Measurements from ENCODE around the gene LETM1.
"Not testable (repeated sequence)": the region's sequence is repeated elsewhere in the genome, so short reads cannot be mapped to it uniquely, and the experiment has no call there.

LETM1 gene

DNA sequence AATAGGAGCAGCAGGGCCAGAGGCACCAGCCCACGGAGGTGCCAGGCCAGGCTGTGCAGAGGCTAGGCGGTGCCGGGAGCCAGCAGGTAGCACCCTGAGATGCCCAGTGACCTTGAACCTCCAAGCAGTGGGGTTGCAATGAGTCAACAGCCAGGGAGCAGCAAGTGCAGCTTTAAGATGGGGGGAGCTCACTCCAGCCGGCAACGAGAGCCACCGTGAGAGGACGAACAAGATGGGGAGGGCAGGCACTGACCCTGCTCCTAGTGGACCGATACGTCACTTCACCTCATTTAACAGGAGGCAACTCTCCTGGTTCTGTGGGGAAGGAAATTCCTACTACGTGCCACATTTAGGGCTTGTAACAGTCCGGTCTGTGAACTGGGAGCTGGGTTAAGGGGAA, 4.8 kb downstream of the LETM1 start:
- DNase-seq = no peak

DNA sequence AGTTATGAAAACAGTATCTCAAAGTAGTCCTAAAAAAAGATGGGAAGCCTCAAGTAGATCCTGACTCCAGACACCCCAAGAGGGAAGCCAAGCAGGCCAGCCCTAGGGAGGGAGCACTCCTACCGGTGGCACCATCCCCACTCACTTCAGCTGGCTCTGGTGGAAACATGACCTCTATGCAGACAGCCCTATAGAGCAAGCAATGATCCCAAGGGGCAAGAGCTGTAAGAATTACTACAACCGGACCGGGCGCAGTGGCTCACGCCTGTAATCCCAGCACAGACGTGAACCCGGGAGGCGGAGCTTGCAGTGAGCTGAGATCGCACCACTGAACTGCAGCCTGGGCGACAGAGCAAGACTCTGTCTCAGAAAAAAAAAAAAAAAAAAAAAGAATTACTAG, 5.7 kb downstream of the LETM1 start:
- DNase-seq = no peak

DNA sequence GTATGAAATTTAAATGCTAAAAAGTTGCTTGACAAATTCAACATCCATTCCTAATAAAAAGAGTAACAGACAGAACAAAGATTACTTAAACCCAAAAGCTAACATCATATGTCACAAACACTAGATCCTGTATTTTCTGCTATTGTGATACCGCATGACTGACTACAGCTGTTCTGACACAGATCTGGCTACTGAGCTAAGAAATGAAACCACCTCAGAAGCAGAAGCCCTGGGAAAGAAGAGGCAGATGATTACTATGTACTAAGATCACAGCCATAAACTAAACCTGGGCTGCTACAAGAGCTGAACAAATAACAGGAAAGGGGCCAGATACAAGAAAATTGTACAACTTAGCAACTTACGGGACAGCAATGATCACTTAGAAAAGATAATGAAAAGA, 9.4 kb downstream of the LETM1 start:
- DNase-seq = no peak

DNA sequence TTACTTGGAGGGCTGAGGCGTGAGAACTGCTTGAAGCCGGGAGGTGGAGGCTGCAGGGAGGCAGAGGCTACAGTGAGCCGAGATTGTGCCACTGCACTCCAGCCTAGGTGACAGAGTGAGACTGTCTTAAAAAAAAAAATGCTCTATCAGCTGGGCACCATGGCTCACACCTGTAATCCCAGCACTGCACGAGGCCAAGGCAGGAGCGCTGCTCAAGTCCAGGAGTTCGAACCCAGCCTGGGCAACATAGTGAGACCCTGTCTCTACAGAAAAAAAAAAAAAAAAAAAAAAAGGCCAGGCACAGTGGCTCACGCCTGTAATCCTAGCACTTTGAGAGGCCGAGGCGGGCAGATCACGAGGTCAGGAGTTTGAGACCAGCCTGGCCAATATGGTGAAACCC, 11.3 kb downstream of the LETM1 start:
- not testable (repeated sequence) for DNase-seq

DNA sequence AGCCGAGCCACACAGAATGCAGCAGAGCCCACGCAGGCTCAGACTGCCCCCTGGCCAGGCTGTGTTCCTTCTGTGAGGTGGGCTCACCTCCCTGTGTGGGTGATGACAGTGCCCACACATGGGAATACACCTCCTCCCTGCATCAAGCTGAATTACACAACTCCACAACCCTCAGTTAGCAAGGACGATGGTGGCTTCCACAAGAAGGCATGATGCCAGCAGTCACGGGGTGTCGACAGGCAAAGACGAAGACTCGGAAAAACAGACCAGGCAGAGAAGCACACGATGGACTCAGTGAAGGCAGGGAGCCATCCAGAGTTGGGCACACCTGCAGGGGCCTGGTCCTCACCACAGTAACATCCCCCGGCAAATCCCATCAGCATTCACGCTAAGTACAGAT, 12.1 kb downstream of the LETM1 start:
- DNase-seq = no peak

DNA sequence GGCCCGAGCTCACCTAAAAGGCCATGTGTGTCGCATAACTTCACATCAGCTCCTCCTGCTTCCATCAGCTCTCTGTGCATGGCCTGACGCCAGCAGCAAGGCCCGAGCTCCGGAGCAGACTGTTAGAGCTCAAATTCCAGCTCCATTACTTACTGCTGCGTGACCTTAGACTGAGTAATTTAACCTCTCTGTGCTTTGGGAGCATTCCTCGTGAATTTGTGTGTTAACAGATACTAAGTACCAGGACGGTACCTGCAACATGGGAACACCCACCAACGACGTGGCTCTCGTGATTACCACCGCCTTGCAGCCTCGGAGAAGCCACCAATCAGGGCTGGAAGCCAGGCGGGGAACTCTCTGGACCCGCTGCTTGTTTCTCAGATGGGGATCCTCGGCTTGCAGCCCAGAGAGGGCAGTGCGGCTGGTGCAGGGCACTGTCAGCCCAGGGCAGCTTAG, 12.9 kb downstream of the LETM1 start:
- no peak for DNase-seq

DNA sequence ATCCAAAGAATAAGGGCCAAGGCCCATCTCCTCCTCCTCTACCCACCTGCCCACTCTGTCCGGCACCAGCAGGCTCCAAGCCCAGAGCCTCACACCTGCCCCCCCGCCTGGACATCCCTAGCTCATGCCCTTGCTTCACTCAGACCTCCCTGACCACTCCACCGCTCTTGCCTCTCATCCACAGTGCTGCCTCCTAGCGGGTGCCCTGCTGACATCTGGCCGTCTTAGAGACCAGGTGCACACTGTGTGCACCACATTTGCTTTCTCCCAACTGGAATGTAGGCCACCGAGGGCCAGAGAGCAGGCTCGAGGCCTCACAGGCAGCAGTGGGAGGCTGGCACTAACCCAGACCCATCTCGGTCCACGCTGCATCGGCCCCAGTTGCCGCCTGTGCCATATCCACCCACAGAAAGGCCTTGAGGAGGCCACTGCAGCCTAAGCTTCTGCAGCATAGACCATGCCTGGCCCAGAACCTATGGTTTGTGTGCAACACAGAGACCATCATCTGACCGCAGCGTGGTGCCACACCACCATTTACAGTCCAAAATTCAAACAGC, 13.5 kb downstream of the LETM1 start:
- no peak for DNase-seq

DNA sequence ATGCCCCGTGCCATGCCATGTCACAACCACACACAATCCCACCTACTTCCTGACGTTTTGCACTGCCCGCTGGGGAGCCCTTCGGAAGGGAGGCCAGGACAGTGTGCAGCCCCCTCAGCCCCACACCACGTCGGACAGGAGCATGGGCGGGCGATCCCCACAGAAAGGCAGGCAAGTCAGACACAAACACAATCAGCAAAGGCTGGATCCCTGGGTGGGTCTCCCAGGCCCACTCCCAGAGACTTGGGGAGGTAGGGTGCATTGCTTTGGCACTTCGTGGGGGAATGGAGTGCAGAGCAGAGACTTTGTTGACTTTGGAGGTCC, 14.1 kb downstream of the LETM1 start:
- DNase-seq = no peak

DNA sequence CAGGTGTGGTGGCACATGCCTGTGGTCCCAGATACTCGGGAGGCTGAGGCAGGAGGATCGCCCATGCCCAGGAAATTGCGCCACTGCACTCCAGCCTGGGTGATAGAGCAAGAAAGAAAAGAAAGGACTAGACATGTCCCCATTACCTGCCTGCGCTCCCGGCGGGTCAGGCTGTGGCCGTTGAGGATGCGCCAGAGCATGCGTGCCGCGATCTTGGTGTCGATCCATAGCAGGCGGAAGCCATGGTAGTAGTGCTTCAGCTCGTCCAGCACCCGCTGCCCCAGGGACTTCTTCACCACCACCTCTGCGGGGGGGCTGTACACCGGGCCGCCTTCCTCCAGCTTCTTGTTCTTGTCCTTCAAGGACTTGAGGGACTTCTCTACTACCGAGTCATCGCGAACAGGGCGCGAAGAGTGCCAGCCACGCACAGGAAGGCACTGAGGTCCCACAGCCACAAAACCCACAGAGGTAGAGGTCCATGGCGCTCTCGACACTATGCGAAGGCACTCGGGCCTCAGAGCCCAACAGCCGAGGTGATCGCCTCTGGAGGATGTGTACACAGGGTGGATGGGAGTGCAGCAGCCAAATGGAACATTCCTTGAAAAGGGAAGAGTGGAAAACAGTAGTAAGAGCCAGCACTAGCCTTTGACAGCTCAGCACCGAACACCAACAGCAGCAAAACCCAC, 14.6 kb downstream of the LETM1 start:
- DNase-seq = no peak

DNA sequence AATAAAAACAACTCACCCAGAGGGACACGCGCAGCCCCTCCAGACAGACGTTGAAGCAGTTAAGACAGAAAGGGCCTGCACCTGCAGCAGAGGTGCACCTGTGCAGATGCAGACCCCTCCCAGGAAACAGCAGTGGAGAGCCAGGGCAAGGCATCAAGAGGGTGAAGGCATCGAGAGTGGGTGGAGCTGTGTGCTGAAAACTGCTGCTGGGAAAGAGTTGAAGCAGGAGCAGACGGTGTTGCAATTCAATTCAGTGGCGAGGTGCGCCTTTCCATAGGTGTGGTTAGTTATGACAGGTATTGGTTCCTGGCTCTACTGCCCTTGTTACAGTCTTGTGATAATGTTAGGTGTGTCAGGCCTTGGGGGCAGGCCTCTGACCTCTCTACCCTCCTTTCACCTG, 16.7 kb downstream of the LETM1 start:
- DNase-seq = no peak

DNA sequence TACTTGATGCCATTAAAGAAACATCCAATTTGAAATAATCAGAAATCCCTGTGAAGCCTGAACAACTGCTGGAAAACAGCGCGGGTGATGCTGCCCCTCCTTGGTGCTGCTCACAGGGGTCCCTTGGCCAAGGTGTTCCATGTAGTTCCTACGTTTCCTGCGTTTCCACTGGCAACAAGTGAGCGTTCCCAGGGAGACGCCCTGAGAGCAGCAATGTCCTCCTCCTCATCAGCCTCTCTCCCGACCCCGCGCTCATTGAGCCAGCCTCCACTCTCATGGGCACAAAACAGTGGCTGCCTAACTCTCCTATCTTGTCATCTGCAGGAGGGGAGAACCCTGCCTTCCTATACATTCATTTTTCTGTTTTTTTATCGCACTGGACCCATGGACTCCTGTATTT, 18.9 kb downstream of the LETM1 start:
- no peak for DNase-seq

DNA sequence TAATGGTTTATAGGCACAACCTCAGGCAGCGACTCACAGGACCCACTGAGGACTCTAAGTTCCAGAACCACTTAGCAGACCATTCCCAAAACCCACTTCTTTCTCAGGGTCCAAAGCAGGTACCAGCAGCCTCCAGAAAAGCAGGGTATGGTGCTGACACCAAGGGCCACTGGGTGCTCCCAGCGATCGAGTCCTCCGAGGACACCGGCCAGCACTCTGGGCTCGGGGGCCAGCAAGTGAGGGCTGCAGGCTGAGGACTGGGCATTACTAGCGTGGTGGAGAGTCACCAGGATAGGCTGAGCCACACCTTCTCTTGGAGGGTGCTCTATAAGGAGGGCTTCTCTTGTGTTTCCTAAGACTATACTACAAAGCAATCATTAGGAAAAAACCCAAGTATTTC, 19.3 kb downstream of the LETM1 start:
- DNase-seq = no peak

DNA sequence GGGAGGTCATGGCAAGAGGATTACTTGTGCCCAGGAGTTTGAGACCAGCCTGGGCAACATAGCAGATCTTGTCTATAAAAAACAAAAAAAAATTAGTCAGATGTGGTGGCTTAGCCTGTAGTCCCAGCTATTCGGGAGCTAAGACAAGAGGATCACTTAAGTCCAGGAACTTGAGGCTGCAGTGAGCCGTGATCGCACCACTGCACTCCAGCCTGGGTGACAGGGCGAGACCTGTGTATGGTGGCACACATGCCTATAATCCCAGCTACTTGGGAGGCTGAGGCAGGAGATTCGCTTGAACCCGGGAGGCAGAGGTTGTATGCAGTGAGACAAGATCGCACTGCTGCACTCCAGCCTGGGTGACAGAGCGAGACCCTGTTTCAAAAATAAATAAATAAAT, 20.1 kb downstream of the LETM1 start:
- DNase-seq = not testable (repeated sequence)

DNA sequence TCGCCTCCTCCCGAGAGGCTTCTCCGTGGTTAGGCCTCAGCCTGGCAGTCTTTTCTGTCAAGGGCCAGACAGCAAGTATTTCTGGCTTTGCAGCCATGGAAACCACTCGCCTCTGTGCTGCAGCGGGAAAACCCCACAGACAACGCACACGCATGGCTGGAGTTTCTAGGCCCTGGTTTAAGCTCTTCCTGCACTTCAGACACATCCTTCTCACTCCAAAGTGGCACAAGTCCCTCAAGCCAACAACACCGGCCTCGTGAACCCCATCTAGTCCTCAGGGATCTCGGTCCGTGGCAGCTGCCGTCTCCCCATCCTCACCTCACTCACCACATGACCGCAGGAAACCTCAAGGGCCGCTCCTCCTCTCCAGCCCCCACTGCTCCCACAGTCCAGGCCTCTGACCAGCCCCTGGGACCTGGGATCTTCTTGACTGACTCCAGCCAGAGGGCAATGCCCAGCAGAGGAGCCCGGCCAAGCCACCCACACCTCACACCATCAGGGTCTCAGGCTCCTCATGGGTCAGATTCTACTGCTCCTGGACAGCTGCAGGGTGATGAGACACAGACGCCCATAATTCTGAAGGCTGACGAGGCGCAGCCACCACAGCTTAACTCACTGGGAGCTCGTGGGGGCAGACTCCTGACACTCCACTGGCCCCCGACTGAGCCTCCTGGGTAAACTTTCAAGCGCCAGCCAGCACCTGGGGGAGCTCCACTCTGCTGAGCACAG, 21.7 kb downstream of the LETM1 start:
- DNase-seq = no peak

DNA sequence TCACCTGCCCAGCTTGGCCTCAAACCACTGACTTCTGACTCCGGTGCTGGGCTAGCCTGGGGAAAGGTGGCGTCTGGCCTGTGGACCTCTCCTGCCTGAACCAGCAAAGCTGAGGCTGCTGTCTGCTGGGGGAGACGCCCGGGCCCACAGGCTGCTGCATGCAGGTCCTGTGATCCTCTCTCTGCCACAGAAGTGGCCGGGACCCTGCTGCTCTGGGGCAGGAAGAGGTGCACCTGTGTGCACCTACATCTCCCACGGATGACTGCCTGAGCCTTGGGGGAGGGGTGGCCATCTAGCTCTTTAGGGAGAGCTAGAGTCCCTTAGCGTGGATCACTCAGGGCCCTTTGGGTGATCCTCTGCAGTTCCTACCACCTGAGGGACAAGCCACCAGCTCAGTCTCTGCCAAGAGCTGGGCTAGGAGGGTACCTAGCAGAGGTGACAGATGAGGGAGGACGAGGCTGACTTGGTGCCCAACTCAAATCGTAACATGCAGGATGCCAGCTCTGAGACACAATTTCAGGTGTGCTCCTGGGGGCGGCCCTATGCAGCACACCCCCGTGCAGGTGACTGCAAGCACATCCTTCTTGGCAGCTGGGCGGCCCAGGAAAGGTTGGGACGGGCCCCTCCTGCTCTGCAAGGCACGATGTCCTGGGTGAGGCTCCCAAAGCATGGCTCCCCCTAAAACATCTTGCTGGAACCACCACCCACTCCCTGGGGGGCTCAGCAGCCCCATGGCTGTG, 22.5 kb downstream of the LETM1 start:
- DNase-seq = no peak

DNA sequence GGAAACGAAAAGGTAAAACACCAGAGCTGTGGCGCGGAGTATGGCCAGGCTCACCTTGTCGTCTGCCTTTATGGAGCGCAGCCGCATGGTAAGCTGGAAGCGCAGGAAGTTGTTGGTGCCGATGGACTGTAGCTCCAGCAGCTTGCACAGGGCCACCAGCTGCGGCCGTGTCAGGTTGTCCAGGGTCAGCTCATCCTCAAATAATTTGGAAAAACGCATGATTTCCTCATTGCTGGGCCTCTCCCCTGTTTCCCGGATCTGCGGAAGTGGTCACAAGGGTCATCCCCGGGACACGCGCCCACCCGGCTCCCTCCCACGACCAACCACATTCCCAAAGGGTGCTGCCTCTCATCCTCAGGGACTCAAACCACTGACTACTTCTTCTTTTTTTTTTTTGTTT, 23.3 kb downstream of the LETM1 start:
- DNase-seq = no peak

DNA sequence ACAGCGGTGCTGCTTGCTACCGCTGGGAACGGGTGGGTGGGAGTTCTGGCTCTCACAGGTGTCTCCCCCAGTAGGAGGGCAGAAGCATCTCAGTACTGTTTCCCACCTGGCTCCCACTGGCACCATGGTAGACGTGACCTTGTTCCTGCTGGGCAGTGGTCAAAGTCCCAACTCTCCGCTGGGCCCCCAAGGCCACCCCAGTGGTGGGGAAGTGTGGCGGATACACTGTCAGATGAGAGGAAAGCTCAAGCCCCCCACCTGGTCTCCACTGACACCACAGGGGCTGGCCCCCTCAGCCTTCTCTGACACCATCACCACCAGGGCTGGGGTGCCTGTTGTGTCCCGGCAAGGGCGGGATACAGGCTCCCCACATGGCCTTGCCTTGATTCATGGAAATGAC, 24.6 kb downstream of the LETM1 start:
- DNase-seq = no peak

DNA sequence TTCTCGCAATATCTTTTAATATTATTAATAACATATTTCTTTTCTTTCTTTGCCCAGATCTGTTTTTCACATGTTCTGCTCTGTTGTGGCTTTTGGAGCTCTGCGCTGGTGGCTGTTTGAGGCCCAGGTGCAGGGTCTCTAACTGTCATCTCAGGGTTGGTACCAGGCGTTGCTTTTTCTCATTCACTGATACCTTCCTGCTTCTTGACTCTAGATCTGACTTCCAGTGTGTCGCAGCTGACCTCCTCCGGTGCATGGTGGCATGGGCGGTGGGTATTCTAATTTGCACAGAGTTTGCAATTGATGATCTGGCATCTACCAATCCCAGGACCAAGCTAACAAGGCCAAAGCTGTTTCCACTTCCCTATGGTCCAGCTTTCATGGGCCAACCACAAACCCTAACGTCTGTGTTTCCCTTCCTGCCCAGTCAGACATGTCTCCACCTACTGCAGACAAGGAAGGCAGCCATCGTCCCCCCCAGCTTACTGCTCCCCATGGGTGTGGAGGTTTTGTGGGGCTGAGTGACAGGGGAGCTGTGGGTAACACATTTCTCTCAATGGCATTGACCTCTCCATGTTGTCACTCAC, 25.2 kb downstream of the LETM1 start:
- no peak for DNase-seq

DNA sequence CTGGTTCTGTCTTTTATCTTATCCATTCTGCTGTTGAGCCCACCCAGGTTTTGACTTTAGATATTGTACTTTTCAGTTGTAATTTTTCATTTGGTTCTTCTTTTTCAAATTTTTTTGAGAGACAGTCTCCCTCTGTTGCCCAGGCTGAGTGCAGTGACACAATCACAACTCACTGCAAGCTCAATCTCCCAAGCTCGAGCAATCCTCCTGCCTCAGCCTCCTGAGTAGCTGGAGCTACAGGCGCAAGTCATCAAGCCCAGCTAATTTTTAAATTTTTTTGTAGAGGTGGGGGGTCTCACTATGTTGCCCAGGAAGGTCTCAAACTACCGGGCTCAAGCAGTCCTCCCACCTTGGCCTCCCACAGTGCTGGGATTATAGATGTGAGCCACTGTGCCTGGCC, 25.7 kb downstream of the LETM1 start:
- no peak for DNase-seq

DNA sequence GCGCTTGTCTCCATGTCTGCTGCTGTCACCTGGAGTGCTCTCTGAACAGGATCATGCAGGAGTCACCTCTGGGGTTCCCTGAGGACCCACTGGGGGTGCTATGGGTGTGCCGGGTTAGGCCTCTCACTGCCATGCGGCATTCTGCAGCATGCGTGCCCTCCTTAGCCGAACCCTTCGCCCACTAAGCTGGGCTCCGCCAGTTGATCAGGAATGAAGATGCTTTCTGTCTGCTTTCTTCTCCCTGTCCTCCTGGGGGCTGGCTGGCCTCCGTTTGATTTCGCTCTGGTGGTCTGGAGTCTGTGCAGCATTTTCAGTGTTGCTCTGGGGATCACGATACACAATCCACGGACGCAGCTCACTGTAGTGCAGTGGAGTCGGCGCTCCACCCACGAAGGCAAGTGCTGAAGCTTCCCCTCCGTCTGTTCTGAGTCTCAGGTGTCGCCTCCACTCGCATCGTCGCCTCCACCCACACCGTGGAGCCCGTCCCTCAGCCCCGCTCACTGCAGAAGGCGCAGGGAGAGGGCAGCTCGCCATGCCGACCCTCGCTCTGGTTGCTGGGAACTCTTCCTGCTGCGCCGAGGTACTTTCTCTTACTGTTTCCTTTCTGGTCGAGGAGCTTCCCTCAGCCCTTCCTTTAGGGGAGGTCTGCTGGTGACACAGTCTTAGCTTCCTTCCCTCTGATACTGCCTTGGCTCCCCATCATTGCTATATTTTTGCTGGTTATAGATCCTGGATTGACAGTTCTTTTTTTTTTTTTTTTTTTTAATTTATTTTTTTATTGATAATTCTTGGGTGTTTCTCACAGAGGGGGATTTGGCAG, 29.2 kb downstream of the LETM1 start:
- DNase-seq = no peak

DNA sequence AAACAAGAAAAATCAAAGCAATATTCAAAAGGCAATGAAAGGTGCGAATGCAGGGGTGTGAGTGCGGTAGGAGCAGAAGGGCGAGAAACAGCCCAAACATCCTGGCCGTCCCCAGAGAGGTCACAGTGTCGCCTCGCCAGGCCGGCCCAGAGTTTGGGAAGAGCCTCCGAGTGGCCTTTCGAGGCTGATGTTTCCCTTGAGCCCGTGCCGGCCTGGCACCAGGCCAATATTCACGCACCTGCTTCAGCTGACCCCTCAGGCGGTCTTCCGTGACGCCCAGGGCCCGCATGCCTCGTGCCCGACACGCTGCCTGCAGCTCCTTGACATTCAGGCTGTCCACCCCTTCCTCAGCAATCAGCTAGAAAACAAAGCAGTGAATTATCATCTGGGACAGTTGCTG, 30.6 kb downstream of the LETM1 start:
- no peak for DNase-seq

DNA sequence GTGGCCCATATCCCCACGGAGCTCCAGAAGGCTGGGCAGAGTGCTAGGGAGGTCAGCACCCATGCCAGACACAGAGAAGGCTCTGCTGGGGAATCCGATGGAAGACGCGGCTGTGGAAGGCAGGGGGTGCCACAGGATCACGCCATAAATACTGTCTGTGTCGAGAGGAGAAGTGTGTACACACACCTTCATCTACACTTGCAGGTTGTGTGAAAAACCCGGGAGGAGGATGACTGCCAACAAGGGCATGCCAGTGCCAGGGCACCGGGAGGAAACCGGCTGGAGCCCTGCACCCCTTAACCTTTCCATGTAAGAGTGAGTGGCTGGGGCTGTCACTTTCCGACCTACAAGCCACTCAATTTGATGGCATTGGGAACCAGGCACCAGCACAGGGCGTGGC, 31.2 kb downstream of the LETM1 start:
- DNase-seq = no peak

DNA sequence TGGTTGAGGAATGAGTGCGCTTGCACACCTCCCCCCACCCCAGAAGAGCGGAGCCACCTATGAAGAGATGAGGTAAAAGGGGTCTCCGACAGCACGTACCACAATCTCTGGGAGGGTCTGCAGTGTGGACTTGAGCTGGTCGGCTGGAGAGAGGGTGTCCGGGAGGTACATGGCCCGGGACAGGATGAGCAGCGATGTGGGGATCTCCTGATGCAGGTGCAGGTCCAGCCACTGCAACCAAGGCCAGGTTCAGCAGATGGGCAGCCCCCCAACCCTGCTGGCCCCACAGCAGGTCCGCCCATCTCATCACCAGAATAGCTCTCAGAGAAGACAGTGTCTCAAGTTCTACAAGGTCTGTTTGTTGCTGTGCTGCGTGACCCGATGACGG, 32.4 kb downstream of the LETM1 start:
- DNase-seq = no peak
